Measurements from ENCODE around the gene TSBP1. TPM values are rescaled to one million over a fixed set of nuclear protein-coding genes. Genes with fewer than 3 reads are reported as not detected.

TSBP1 gene
- total RNA-seq, 1 experiment from 2014 or later, result not detected

GRCh38 chr6:32313964-32314363 lies 57.7 kb downstream of the TSBP1 start:
- H3K9me3 Mint-ChIP-seq, result no peaks in the 10 kb centered on the region; a peak in 1 of 5 replicates
- no peak overlapping the region for H3K4ac ChIP-seq (ENCODE audit: low read depth, low read length)
- no peak overlapping the region for H2AFZ ChIP-seq (ENCODE audit: low read length)
- H3K4me3 Mint-ChIP-seq, result no peak overlapping the region
- TF ChIP-seq CTCF (conservative IDR thresholded peaks at IDR 0.05), result no peak
- no peak overlapping the region for H3K56ac ChIP-seq (ENCODE audit: insufficient read length, low read depth, low read length)
- H3K18ac ChIP-seq (ENCODE audit: insufficient read length, low read depth, low read length), result no peak overlapping the region
- no peak overlapping the region for H3K27ac ChIP-seq (ENCODE audit: insufficient read length, low read depth, low read length)
- no peaks in the 10 kb centered on the region for H3K36me3 Mint-ChIP-seq (ENCODE audit: insufficient read depth in 1 of 3, low read depth in 3 of 3)
- no peaks in the 10 kb centered on the region for H3K4me1 ChIP-seq (ENCODE audit: insufficient read depth, low read length)
- no peaks in the 10 kb centered on the region for H4K20me1 ChIP-seq (ENCODE audit: control insufficient read depth, insufficient read depth, insufficient read length)
- H3K23me2 ChIP-seq (ENCODE audit: insufficient read length, low read depth, low read length, poor library complexity, severe bottlenecking), result no peaks in the 10 kb centered on the region
- no peak overlapping the region for H3K4me2 ChIP-seq (ENCODE audit: insufficient read depth, insufficient read length, low read length)
- no peak overlapping the region for H2BK5ac ChIP-seq (ENCODE audit: insufficient read length, low read length)
- H3T11ph ChIP-seq (ENCODE audit: low read length), result no peak overlapping the region
- H3K27me3 Mint-ChIP-seq (ENCODE audit: low read depth), result no peaks in the 10 kb centered on the region; the same call in 1 of the 2 replicates
- H2BK120ac ChIP-seq (ENCODE audit: low read depth, low read length, poor library complexity, severe bottlenecking), result no peak overlapping the region
- no peaks in the 10 kb centered on the region for H3K79me2 ChIP-seq (ENCODE audit: insufficient read depth, low read length)
- H3K27me3 ChIP-seq (ENCODE audit: insufficient read depth, low read length), result no peaks in the 10 kb centered on the region
- H2BK15ac ChIP-seq (ENCODE audit: low read depth, low read length), result no peak overlapping the region
- no peaks in the 10 kb centered on the region for H3K9me3 ChIP-seq (ENCODE audit: control insufficient read depth, low read depth, low read length)
- WGBS (ENCODE audit: extremely low coverage, insufficient read length, low lambda C conversion rate), result no CpG with 5 or more reads among the region's 1 CpG
- H2BK12ac ChIP-seq (ENCODE audit: insufficient read length, low read depth, low read length), result no peak overlapping the region
- 0 out of 7 replicates have a peak overlapping the region, but pooled peaks of 1 of the 3 experiments have one; percentile 7 for H3K27ac Mint-ChIP-seq
- H4K91ac ChIP-seq (ENCODE audit: insufficient read length, low read depth, low read length), result no peak overlapping the region
- H3K79me1 ChIP-seq (ENCODE audit: insufficient read depth, low read depth, low read length, poor library complexity, severe bottlenecking), result no peaks in the 10 kb centered on the region
- H4K5ac ChIP-seq (ENCODE audit: insufficient read length, low read depth, low read length), result no peak overlapping the region
- H3K9ac ChIP-seq (ENCODE audit: extremely low read depth, insufficient read length, low read length), result no peak overlapping the region
- H2BK20ac ChIP-seq (ENCODE audit: low read depth, low read length, poor library complexity, severe bottlenecking), result no peak overlapping the region
- H3K23ac ChIP-seq (ENCODE audit: insufficient read length, low read depth, low read length), result no peak overlapping the region
- H4K8ac ChIP-seq (replicated peaks; ENCODE audit: insufficient read length, low read depth, low read length), result no peak overlapping the region
- DNase-seq, result no peak
- no peak overlapping the region for H3K14ac ChIP-seq (ENCODE audit: insufficient read depth, low read length)
- H3K4me1 Mint-ChIP-seq, result peaks cover 15 to 38% of the 10 kb centered on the region in 2 experiments
- no peak overlapping the region for H2AK5ac ChIP-seq (ENCODE audit: insufficient read length, low read length)

Measured in H9 (cell line).